ENCODE results near the gene SYT5.
"Not testable (repeated sequence)": the region's sequence is repeated elsewhere in the genome, so short reads cannot be mapped to it uniquely, and the experiment has no call there.

SYT5 gene

DNA sequence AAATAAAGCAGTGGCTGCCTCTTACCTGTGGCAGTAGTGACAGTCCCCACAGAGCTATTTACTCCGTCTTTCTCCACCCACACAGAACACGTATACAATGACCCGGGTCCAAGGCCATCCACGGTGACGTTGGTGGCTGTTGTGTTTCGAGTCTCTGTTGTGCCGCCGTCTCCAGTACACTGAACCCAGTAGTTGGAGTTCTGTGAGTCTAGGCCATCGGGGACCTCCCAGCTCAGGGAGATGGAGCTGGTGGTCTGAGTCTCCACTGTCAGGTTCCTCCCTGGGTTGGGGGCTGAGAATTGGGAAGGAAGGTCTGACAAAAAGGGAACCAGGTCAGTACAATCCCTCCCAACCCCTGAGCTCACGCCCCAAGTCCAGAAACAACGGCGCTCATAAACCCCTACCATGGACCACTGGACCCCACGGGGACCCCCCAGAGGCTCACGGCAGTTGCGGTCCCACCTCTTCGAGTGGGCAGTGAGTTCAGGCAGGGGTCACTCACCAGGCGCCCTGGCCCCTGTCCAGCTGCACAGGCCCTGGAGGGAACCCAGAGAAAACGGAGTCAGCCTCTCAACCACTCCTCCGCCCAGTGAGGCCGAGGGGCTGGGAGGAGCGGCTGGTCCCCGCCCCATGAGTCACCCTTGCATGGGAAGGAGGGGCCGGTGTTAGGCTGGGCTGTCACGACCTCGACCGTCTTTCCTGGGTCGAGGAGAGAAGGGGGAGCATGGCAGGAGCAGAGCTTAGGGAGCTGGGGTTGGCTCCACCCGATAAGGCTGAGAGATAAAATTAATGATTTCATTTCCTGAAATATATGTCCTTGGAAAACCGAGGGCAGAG, 26.8 kb upstream of the SYT5 start:
- no peaks in the 10 kb centered on the region for H3K9me3 ChIP-seq (ENCODE audit: control insufficient read depth in 2 of 2, low read length in 2 of 2)
- H3K4me1 ChIP-seq (ENCODE audit: control insufficient read depth in 2 of 2, insufficient read depth in 2 of 2, low read length in 2 of 2) = peaks cover 7 to 24% of the 10 kb centered on the region in 2 donors
- H3K36me3 ChIP-seq (ENCODE audit: control insufficient read depth in 2 of 2, insufficient read depth in 2 of 2, low read length in 2 of 2) = peaks cover 4 to 14% of the 10 kb centered on the region in 2 donors
- peak overlapping the region; percentile 65 to 69 for H3K4me3 ChIP-seq (ENCODE audit: low read length in 2 of 2)
- peak overlapping the region; percentile 81 for H3K9ac ChIP-seq (ENCODE audit: low read depth in 1 of 2, low read length in 2 of 2)
- no peaks in the 10 kb centered on the region for H3K27me3 ChIP-seq (ENCODE audit: control insufficient read depth in 2 of 2, insufficient read depth in 2 of 2, low read length in 2 of 2)
- H3K27ac ChIP-seq (ENCODE audit: low read depth in 2 of 2, low read length in 2 of 2) = peak overlapping the region; percentile 81 to 91

DNA sequence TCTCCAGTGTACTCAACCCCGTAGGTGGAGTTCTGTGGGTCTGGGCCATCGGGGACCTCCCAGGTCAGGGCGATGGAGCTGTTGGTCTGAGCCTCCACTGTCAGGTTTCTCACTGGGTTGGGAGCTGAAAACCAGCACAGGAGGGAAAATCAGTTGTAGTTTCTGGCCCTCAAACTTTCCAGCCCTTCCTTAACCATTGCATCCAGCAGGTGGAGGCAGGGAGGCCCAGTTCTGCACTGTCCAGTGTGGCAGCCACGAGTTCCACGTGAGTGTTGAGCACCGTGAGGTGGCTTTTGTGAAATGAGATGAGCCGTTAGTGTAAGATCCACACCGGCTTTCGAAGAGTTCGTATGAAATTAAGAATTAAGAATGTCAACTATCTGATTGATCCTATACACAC, 22.1 kb upstream of the SYT5 start:
- H3K9ac ChIP-seq (ENCODE audit: low read depth in 1 of 2, low read length in 2 of 2); H3K27me3 ChIP-seq (ENCODE audit: control insufficient read depth in 2 of 2, insufficient read depth in 2 of 2, low read length in 2 of 2); H3K27ac ChIP-seq (ENCODE audit: low read depth in 2 of 2, low read length in 2 of 2); H3K9me3 ChIP-seq (ENCODE audit: control insufficient read depth in 2 of 2, low read length in 2 of 2); H3K4me3 ChIP-seq (ENCODE audit: low read length in 2 of 2); H3K4me1 ChIP-seq (ENCODE audit: control insufficient read depth in 2 of 2, insufficient read depth in 2 of 2, low read length in 2 of 2): not testable (repeated sequence)
- H3K36me3 ChIP-seq (ENCODE audit: control insufficient read depth in 2 of 2, insufficient read depth in 2 of 2, low read length in 2 of 2) = peaks cover 28 to 42% of the 10 kb centered on the region in 2 donors

DNA sequence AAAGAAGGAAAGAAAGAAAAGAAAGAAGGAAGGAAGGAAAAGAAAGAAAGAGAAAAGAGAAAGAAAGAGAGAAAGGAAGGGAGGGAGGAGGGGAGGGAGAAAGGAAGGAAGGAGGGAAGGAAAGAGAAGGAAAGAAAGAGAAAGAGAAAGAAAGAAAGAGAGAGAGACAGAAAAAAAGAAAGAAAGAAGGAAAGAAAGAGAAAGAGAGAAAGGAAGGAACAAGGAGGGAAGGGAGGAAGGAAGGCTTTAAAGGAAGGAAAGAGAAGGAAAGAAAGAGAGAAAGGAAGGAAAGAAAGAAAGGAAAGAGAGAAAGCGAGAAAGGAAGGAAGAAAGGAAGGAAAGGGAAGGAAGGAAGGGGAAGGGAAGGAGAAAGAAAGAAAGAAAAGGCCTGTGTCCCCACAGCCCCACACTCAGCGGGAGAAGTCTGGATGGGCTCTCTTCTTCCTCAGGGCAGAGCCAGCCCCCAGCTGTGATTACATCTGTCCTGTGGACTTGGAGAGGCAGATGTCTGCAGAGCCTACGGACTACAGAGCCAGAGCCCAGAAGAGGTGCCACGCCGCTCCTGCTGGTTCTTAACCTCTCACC, 19.6 kb upstream of the SYT5 start:
- H3K9ac ChIP-seq (ENCODE audit: low read depth in 1 of 2, low read length in 2 of 2) = no peak overlapping the region
- H3K4me1 ChIP-seq (ENCODE audit: control insufficient read depth in 2 of 2, insufficient read depth in 2 of 2, low read length in 2 of 2) = no peaks in the 10 kb centered on the region
- no peaks in the 10 kb centered on the region for H3K9me3 ChIP-seq (ENCODE audit: control insufficient read depth in 2 of 2, low read length in 2 of 2)
- H3K4me3 ChIP-seq (ENCODE audit: low read length in 2 of 2) = no peak overlapping the region
- H3K27ac ChIP-seq (ENCODE audit: low read depth in 2 of 2, low read length in 2 of 2) = no peak overlapping the region
- H3K36me3 ChIP-seq (ENCODE audit: control insufficient read depth in 2 of 2, insufficient read depth in 2 of 2, low read length in 2 of 2) = peaks cover 35 to 48% of the 10 kb centered on the region in 2 donors
- H3K27me3 ChIP-seq (ENCODE audit: control insufficient read depth in 2 of 2, insufficient read depth in 2 of 2, low read length in 2 of 2) = no peaks in the 10 kb centered on the region

DNA sequence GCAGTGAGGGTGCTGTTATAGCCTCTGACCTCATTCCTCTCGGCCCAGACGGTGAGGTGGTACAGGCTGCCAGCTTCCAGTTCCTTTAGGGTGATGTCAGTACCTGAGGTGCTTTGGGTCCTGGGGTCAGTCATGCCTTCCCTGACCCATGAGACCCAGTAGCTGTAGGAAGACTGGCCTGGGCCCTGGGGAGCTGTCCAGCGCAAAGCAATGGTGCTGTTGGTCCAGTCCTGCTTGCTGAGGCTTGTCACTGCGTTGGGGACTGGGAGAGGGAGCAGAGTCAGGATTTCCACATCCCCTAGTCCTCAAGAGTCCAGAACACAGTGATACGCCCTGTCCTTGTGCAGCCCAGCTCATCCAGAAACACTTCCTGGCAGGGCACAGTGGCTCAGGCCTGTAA, 18.6 kb upstream of the SYT5 start:
- H3K4me3 ChIP-seq (ENCODE audit: low read length in 2 of 2) = no peak overlapping the region
- no peaks in the 10 kb centered on the region for H3K27me3 ChIP-seq (ENCODE audit: control insufficient read depth in 2 of 2, insufficient read depth in 2 of 2, low read length in 2 of 2)
- no peak overlapping the region for H3K9ac ChIP-seq (ENCODE audit: low read depth in 1 of 2, low read length in 2 of 2)
- H3K9me3 ChIP-seq (ENCODE audit: control insufficient read depth in 2 of 2, low read length in 2 of 2) = no peaks in the 10 kb centered on the region
- H3K36me3 ChIP-seq (ENCODE audit: control insufficient read depth in 2 of 2, insufficient read depth in 2 of 2, low read length in 2 of 2) = peaks cover 31 to 48% of the 10 kb centered on the region in 2 donors
- no peak overlapping the region for H3K27ac ChIP-seq (ENCODE audit: low read depth in 2 of 2, low read length in 2 of 2)
- H3K4me1 ChIP-seq (ENCODE audit: control insufficient read depth in 2 of 2, insufficient read depth in 2 of 2, low read length in 2 of 2) = no peaks in the 10 kb centered on the region

DNA sequence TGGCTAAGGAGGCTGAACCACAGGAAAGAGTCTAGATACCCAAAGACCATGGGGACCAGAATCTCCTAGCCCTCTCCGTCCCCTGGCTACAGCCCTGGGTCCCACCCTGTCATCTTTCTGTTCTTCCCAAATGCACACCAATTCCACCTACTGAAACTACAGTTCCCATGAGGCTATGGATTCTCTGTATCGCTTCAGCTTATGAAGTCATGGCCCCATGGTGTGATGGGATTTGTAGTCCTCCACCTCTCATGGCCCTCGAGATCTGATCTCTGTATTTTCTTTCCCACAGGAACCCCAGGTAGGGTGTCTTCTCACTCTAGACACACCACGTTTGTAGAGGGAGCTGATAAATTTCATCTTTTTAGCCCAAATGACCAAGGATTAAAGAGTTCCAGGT, 17.4 kb upstream of the SYT5 start:
- Histone ChIP-seq H3K4me1 (ENCODE audit: control insufficient read depth in 2 of 2, insufficient read depth in 2 of 2, low read length in 2 of 2) (no peaks in the 10 kb centered on the region), H3K36me3 (ENCODE audit: control insufficient read depth in 2 of 2, insufficient read depth in 2 of 2, low read length in 2 of 2) (peaks cover 31 to 44% of the 10 kb centered on the region in 2 donors), H3K27ac (ENCODE audit: low read depth in 2 of 2, low read length in 2 of 2) (no peak overlapping the region), H3K9me3 (ENCODE audit: control insufficient read depth in 2 of 2, low read length in 2 of 2) (no peaks in the 10 kb centered on the region), H3K4me3 (ENCODE audit: low read length in 2 of 2) (no peak overlapping the region), H3K27me3 (ENCODE audit: control insufficient read depth in 2 of 2, insufficient read depth in 2 of 2, low read length in 2 of 2) (no peaks in the 10 kb centered on the region), H3K9ac (ENCODE audit: low read depth in 1 of 2, low read length in 2 of 2) (no peak overlapping the region)

DNA sequence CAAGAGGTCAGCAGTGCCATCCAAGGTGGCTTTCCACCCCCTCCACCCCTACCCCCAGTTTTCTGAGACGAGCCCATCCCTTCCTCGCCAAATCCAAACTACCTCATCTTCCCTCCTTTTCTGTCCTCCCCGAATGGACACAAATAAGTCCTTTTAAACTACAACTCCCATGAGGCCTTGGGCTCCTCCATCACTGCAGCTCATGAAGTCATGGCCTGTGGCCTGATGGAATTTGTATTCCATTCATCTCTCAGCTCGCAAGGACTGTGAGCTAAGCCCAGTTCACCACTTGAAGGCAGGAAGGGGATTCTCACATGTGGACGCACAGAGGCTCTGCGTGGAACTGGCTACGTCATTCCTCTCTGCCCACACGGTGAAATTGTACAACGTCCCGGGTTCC, 16.7 kb upstream of the SYT5 start:
- H3K4me1 ChIP-seq (ENCODE audit: control insufficient read depth in 2 of 2, insufficient read depth in 2 of 2, low read length in 2 of 2) = no peaks in the 10 kb centered on the region

DNA sequence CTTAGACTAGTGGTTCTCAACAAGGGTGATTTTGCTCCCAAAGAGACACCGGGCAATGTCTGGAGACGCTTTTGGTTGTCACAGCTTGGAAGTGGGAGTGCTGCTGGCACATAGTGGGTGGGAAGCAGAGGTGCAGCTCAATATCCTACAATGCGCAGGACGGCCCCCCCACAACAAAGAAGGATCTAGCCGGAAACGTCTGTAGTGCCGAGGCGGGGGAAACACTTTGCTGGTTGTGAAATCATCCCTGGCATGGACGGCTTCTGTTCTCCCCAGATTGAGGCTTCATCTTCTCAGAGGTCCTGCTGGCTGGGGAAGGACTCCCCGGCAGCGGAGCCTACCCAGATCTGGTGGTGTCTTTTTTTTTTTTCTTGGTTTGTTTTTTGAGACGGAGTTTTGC, 13.4 kb upstream of the SYT5 start:
- no peaks in the 10 kb centered on the region for H3K4me1 ChIP-seq (ENCODE audit: control insufficient read depth in 2 of 2, insufficient read depth in 2 of 2, low read length in 2 of 2)
- no peaks in the 10 kb centered on the region for H3K9me3 ChIP-seq (ENCODE audit: control insufficient read depth in 2 of 2, low read length in 2 of 2)
- H3K36me3 ChIP-seq (ENCODE audit: control insufficient read depth in 2 of 2, insufficient read depth in 2 of 2, low read length in 2 of 2) = peaks cover 11 to 28% of the 10 kb centered on the region in 2 donors
- no peaks in the 10 kb centered on the region for H3K27me3 ChIP-seq (ENCODE audit: control insufficient read depth in 2 of 2, insufficient read depth in 2 of 2, low read length in 2 of 2)
- no peak overlapping the region for H3K9ac ChIP-seq (ENCODE audit: low read depth in 1 of 2, low read length in 2 of 2)
- no peak overlapping the region for H3K4me3 ChIP-seq (ENCODE audit: low read length in 2 of 2)
- no peak overlapping the region for H3K27ac ChIP-seq (ENCODE audit: low read depth in 2 of 2, low read length in 2 of 2)

More for the DNA sequence above, 16.7 kb upstream of the SYT5 start:
- H3K27me3 ChIP-seq (ENCODE audit: control insufficient read depth in 2 of 2, insufficient read depth in 2 of 2, low read length in 2 of 2) = no peaks in the 10 kb centered on the region
- no peak overlapping the region for H3K4me3 ChIP-seq (ENCODE audit: low read length in 2 of 2)
- H3K9ac ChIP-seq (ENCODE audit: low read depth in 1 of 2, low read length in 2 of 2) = no peak overlapping the region
- no peaks in the 10 kb centered on the region for H3K9me3 ChIP-seq (ENCODE audit: control insufficient read depth in 2 of 2, low read length in 2 of 2)
- peaks cover 30 to 43% of the 10 kb centered on the region in 2 donors for H3K36me3 ChIP-seq (ENCODE audit: control insufficient read depth in 2 of 2, insufficient read depth in 2 of 2, low read length in 2 of 2)
- no peak overlapping the region for H3K27ac ChIP-seq (ENCODE audit: low read depth in 2 of 2, low read length in 2 of 2)

DNA sequence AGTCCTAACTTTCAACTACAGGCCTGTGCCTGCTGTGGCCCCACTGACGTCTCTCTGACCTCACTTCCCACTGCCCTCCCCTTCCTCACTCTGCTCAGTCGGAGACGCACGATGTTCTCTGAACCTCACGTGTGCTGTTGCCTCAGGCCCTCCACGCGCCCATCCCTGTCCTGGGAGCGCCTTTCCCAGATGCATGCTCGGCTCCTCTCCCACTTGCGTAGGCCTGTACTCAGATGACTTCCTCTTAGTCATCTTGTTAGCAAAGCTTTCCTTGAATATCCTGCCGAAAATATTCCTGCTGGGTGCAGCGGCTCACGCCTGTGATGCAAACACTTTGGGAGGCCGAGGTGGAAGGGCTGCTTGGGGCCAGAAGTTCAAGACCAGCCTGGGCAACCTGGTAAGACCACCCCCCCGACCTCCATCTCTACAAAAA, 9.3 kb upstream of the SYT5 start:
- H3K27ac ChIP-seq (ENCODE audit: low read depth in 2 of 2, low read length in 2 of 2) = no peak overlapping the region
- H3K36me3 ChIP-seq (ENCODE audit: control insufficient read depth in 2 of 2, insufficient read depth in 2 of 2, low read length in 2 of 2) = peaks cover 0 to 23% of the 10 kb centered on the region in 2 donors
- no peaks in the 10 kb centered on the region for H3K9me3 ChIP-seq (ENCODE audit: control insufficient read depth in 2 of 2, low read length in 2 of 2)
- no peaks in the 10 kb centered on the region for H3K4me1 ChIP-seq (ENCODE audit: control insufficient read depth in 2 of 2, insufficient read depth in 2 of 2, low read length in 2 of 2)
- H3K27me3 ChIP-seq (ENCODE audit: control insufficient read depth in 2 of 2, insufficient read depth in 2 of 2, low read length in 2 of 2) = no peaks in the 10 kb centered on the region
- no peak overlapping the region for H3K4me3 ChIP-seq (ENCODE audit: low read length in 2 of 2)
- no peak overlapping the region for H3K9ac ChIP-seq (ENCODE audit: low read depth in 1 of 2, low read length in 2 of 2)

DNA sequence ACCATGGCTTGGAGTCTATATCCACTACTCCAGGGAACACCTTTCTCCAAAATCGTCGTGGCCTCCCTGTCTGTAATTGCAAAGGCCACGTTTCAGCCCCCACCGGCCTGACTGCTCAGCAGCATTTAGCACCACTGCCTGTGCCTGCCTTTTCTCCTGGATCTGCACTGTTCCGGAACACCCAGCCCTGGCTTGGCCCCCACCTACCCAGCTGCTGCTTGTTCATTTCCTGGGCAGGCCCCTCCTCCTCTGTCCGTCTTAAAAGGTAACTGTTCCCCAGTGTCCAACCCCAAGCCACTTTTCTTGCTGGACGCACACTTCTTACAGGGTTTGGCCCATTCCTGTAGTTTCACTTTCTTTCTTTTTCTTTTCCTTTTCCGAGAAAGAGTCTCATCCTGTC, 8.5 kb upstream of the SYT5 start:
- no peaks in the 10 kb centered on the region for H3K4me1 ChIP-seq (ENCODE audit: control insufficient read depth in 2 of 2, insufficient read depth in 2 of 2, low read length in 2 of 2)
- H3K36me3 ChIP-seq (ENCODE audit: control insufficient read depth in 2 of 2, insufficient read depth in 2 of 2, low read length in 2 of 2) = peaks cover 0 to 18% of the 10 kb centered on the region in 2 donors
- H3K27me3 ChIP-seq (ENCODE audit: control insufficient read depth in 2 of 2, insufficient read depth in 2 of 2, low read length in 2 of 2) = no peaks in the 10 kb centered on the region
- no peak overlapping the region for H3K4me3 ChIP-seq (ENCODE audit: low read length in 2 of 2)
- H3K9me3 ChIP-seq (ENCODE audit: control insufficient read depth in 2 of 2, low read length in 2 of 2) = no peaks in the 10 kb centered on the region
- peak overlapping the region in 1 of 2 donors; percentile 32 for H3K27ac ChIP-seq (ENCODE audit: low read depth in 2 of 2, low read length in 2 of 2)
- H3K9ac ChIP-seq (ENCODE audit: low read depth in 1 of 2, low read length in 2 of 2) = no peak overlapping the region

DNA sequence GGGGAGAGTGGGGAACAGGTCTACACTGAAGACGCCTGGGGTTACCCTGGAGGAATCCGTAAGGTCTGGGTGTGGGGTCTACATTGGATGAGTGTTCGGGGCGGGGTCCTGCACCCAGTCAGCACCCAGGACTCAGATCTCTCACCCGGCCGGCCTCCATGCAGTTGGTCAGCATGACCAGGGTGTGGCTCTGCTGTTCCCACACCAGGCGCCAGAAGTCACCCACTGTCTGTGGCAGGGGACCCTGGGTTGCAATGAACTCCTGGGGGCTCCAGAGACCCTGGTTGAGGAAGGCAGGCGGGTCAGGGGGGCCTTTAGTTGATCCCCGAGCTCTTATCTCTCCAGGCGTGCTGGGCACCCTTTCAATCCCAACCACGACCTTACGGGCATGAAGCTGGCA, 6.0 kb upstream of the SYT5 start:
- Histone ChIP-seq H3K4me3 (ENCODE audit: low read length in 2 of 2) (no peak overlapping the region), H3K4me1 (ENCODE audit: control insufficient read depth in 2 of 2, insufficient read depth in 2 of 2, low read length in 2 of 2) (no peaks in the 10 kb centered on the region), H3K9ac (ENCODE audit: low read depth in 1 of 2, low read length in 2 of 2) (no peak overlapping the region), H3K9me3 (ENCODE audit: control insufficient read depth in 2 of 2, low read length in 2 of 2) (no peaks in the 10 kb centered on the region), H3K27me3 (ENCODE audit: control insufficient read depth in 2 of 2, insufficient read depth in 2 of 2, low read length in 2 of 2) (peaks cover 0 to 3% of the 10 kb centered on the region in 2 donors), H3K27ac (ENCODE audit: low read depth in 2 of 2, low read length in 2 of 2) (no peak overlapping the region), H3K36me3 (ENCODE audit: control insufficient read depth in 2 of 2, insufficient read depth in 2 of 2, low read length in 2 of 2) (peaks cover 0 to 20% of the 10 kb centered on the region in 2 donors)
